DND-41 (cell line): ENCODE measurements around the gene LYVE1.

Experiments
- ATAC-seq: fragments of 200-7000 bp; cut with Tn5 transposase; 3 replicates; pipeline ENCODE4 v1.9.1; 2021; ENCODE audit warnings: low read depth; ENCODE audit not compliant: insufficient read depth
- DNase-seq: peaks from one replicate; pipeline ENCODE4 v3.0.0-alpha.2; 2020
- H2AFZ ChIP-seq: 2 replicates; pipeline ENCODE4 v1.6.0; 2012; ENCODE audit warnings: low read depth, low read length
- H3K27ac ChIP-seq: 2 replicates; pipeline ENCODE4 v1.5.1; 2012; ENCODE audit warnings: low read length, inconsistent platforms
- H3K27me3 ChIP-seq: fragments of 200-600 bp; sonication (generic); 2 replicates; pipeline ENCODE4 v1.6.0; 2012; ENCODE audit warnings: low read length, mild to moderate bottlenecking, inconsistent platforms; ENCODE audit not compliant: insufficient read depth, poor library complexity
- H3K36me3 ChIP-seq: 2 replicates; pipeline ENCODE4 v1.5.1; 2012; ENCODE audit warnings: low read length, inconsistent platforms; ENCODE audit not compliant: insufficient read depth
- H3K4me1 ChIP-seq: 2 replicates; pipeline ENCODE4 v1.5.1; 2012; ENCODE audit warnings: mild to moderate bottlenecking, low read length; ENCODE audit not compliant: insufficient read depth
- H3K4me2 ChIP-seq: 2 replicates; pipeline ENCODE4 v1.6.0; 2012; ENCODE audit warnings: mild to moderate bottlenecking, moderate library complexity, low read length, inconsistent platforms; ENCODE audit not compliant: insufficient read depth
- H3K4me3 ChIP-seq, 2 experiments: fragments of 200-600 bp in 1 of 2; shearing (Covaris generic) in 1 of 2; 2 replicates each; pipeline ENCODE4 v1.5.1; 2012 to 2016; ENCODE audit warnings: inconsistent platforms in 2 of 2, low read length in 2 of 2, mild to moderate bottlenecking in 2 of 2, low read depth in 1 of 2, moderate library complexity in 1 of 2
- H3K79me2 ChIP-seq: 2 replicates; pipeline ENCODE4 v1.6.0; 2012; ENCODE audit warnings: low read length, inconsistent platforms; ENCODE audit not compliant: insufficient read depth
- H3K9ac ChIP-seq: 2 replicates; pipeline ENCODE4 v1.6.0; 2012; ENCODE audit warnings: low read depth, mild to moderate bottlenecking, inconsistent platforms, low read length, moderate library complexity
- H3K9me3 ChIP-seq: 2 replicates; pipeline ENCODE4 v1.5.1; 2012; ENCODE audit warnings: low read length, moderate library complexity, mild to moderate bottlenecking, inconsistent platforms; ENCODE audit not compliant: insufficient read depth, severe bottlenecking
- H4K20me1 ChIP-seq: 2 replicates; pipeline ENCODE4 v1.6.0; 2012; ENCODE audit warnings: low read length; ENCODE audit not compliant: insufficient read depth
- CTCF ChIP-seq: IDR thresholded peaks from 2 replicates; pipeline ENCODE4 v1.5.1; 2012; ENCODE audit warnings: borderline replicate concordance, low read length, moderate library complexity, mild to moderate bottlenecking; ENCODE audit not compliant: poor library complexity, severe bottlenecking; ENCODE audit errors: extremely low read depth
- EZH2 ChIP-seq: IDR thresholded peaks from 3 replicates; pipeline ENCODE4 v1.6.1; 2012; ENCODE audit warnings: borderline replicate concordance, low read depth, mild to moderate bottlenecking, moderate library complexity, low read length, inconsistent platforms; ENCODE audit not compliant: severe bottlenecking

The LYVE1 gene

GRCh38 chr11:10568486-10568941 is at the start of gene LYVE1:
LYVE1 (minus strand) TSS chr11:10568665; CDS start chr11:10568532, 133 bp downstream.
- Histone ChIP-seq H3K27ac (no peak within 1 kb of the TSS), H3K36me3 (no peaks in the 10 kb centered on the region), H3K4me2 (no peak within 1 kb of the TSS), H3K4me3 (no peak within 1 kb of the TSS), H4K20me1 (no peaks in the 10 kb centered on the region), H3K9me3 (no peaks in the 10 kb centered on the region), H3K27me3 (peaks cover 29% of the 10 kb centered on the region), H3K4me1 (no peaks in the 10 kb centered on the region), H3K9ac (no peak within 1 kb of the TSS), H2AFZ (no peak within 1 kb of the TSS), H3K79me2 (no peaks in the 10 kb centered on the region)
- no peak for ATAC-seq
- TF ChIP-seq EZH2 (no peak), CTCF (no peak)
- no peak for DNase-seq

GRCh38 chr11:10617551-10617950 is 49.1 kb upstream of the LYVE1 start:
- no peaks in the 10 kb centered on the region for H3K36me3 ChIP-seq
- no peaks in the 10 kb centered on the region for H3K4me1 ChIP-seq
- H3K4me2 ChIP-seq, result no peak overlapping the region
- no peaks in the 10 kb centered on the region for H3K9me3 ChIP-seq
- DNase-seq (no peak), ATAC-seq (no peak)
- H3K4me3 ChIP-seq, result no peak overlapping the region
- H3K27ac ChIP-seq, result no peak overlapping the region
- TF ChIP-seq CTCF (no peak), EZH2 (no peak)
- H2AFZ ChIP-seq, result no peak overlapping the region
- no peaks in the 10 kb centered on the region for H3K79me2 ChIP-seq
- peaks cover 3% of the 10 kb centered on the region for H3K27me3 ChIP-seq
- no peaks in the 10 kb centered on the region for H4K20me1 ChIP-seq
- no peak overlapping the region for H3K9ac ChIP-seq

GRCh38 chr11:10611979-10612862 is 43.8 kb upstream of the LYVE1 start:
- Histone ChIP-seq H3K4me1 (no peaks in the 10 kb centered on the region), H3K27ac (no peak overlapping the region), H3K4me3 (no peak overlapping the region), H2AFZ (no peak overlapping the region), H3K27me3 (peaks cover 21% of the 10 kb centered on the region), H3K9me3 (no peaks in the 10 kb centered on the region), H3K9ac (no peak overlapping the region), H3K4me2 (no peak overlapping the region), H4K20me1 (no peaks in the 10 kb centered on the region), H3K79me2 (no peaks in the 10 kb centered on the region), H3K36me3 (no peaks in the 10 kb centered on the region)
- ATAC-seq, result no peak
- no peak for DNase-seq
- TF ChIP-seq CTCF, result no peak
- TF ChIP-seq EZH2, result no peak
